DMS153 treated with DMSO at 0.1 percent for 48 hours (cell line): Measurements from ENCODE around the gene AMDHD2.

ENCODE experiments used
- DNase-seq: peaks from one replicate; lab custom pipeline; 2025; ENCODE audit not compliant: unreplicated experiment; lab: John Stamatoyannopoulos, UW

AMDHD2 gene

DNA sequence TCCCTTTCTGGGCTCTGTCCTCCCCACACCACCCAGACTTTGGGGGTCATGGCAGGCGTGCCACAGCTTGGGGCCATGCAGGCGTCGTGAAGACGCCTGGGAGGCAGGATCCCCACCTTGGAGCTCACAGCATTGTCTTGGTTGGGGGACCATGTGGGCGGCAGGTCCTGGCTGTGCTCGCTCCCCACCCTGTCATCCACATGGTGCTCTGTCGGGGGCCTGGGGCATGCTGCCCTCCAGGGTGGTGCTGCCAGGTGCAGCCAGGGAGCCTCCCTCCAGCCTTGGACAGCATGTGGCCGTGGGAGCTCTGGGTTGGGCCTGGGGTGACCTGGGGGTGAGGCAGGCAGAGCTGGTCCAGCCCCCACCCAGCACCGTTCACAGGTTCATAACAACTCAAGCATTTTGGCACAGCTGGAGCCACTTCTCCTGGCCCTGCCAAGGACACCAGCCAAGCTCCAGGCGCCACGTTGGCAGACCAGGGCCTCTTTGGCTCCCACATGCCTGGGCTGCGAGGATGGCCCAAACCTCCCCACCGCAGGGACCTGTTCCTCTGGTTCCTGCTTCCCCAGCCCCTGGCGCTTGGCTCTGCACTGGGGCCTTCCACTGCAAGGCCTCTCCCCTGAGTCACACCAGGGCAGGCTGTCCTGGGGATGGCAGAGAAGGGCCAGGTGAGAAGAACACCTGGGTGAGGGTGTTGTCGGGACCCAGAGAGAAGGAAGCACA lies 21.5 kb upstream of the AMDHD2 start:
- no peak for DNase-seq

DNA sequence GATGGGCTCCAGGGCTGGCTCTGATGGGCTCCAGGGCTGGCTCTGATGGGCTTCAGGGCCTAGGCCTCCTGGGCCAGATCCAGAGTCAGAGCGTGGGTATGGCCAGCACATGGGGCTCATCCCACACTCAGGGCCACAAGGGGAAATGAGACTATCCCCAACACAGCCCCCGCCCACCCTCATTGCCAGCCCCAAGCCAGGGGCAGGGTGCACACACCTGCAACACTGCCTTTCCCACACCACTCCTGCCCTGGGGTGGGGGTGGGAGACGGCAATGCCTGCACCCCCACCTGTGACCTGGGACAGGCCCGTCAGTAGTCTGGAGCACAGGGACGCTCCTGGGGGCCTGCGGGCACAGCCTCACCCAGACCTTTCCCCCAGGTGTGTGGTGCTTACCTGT lies 20.7 kb upstream of the AMDHD2 start:
- DNase-seq, result no peak

DNA sequence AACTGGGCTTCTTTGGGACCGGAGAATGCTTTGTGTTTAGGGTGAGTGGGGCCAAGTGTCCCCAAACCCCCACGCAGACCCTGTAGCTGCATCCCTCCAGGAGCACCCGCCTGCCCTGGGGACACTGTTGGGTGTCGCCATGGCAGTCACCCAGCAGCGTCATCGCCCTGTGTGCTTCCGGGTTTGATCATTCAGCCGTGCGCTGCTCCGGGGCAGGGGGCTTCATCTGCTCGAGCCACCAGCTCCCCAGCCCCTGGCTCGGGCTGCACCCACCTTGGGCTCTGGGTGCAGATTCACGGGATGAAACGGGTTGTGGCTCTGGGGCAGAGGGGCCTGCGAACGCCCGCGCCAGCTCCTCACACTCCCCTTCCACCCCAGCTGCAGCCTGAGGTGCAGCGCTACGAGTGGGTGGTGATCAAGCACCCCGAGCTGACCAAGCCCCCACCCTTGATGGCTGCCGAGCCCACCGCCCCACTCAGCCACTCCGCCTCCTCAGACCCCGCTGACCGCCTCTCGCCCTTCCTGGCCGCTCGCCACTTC lies 20.2 kb upstream of the AMDHD2 start:
- no peak for DNase-seq

DNA sequence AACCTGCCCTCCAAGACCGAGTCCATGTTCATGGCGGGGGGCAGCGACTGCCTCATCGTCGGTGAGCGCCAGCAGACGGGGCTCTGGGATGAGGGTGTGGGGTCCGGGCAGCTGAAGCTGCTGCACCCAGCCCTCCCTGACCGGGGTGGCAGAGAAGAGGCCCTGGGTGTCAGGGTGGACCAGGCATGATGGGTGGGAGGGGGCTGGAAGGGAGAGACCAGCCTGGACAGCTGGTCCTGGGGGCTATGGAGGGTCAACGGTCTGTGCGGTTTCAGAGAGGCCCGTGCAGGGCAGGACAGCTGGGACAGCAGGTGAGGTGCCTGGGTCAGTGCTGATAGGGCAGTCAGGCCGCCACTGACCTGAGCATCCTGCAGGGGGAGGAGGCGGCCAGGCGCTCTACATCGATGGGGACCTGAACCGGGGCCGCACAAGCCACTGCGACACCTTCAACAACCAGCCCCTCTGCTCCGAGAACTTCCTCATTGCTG lies 19.7 kb upstream of the AMDHD2 start:
- DNase-seq, result no peak

DNA sequence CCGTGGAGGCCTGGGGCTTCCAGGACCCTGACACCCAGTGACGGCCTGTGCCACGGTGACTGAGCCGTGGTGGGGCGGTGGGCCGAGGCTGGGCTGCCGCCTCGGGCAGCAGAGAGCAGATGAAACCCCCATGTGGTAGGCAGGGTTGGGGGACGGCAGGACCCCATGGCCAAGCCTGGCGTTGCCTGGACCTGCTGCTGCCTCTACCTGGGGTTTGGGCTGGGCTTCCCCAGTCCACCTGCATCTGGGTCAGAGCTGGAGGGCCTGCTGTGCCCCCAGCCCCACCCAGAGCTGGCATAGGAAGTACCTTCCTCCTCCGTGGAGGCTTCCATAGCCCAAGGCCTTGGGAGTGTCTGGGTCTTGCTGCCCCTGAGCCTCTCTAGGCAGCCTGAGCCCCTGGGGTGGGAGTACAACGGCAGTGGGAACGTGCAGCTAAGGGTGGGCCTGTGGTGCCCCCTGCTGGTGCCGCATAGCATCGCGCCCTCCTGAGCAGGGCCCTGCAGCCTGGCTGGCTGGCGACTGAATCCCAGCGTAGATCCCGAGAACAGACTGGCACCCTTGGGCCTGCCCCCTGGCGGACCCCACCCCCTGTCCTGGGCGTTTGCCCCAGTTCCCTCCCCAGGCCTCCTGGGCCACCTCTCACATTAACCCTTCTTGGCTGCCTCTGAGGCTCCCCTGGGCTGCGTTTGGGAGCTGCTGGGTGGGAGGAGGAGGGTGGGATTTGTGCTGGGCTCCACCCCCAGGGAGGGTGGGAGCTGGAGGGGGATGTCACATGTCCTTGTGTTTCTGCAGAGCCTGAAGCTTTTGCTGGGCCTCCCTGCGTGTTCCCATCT lies 19.0 kb upstream of the AMDHD2 start:
- peak; percentile 33 for DNase-seq

DNA sequence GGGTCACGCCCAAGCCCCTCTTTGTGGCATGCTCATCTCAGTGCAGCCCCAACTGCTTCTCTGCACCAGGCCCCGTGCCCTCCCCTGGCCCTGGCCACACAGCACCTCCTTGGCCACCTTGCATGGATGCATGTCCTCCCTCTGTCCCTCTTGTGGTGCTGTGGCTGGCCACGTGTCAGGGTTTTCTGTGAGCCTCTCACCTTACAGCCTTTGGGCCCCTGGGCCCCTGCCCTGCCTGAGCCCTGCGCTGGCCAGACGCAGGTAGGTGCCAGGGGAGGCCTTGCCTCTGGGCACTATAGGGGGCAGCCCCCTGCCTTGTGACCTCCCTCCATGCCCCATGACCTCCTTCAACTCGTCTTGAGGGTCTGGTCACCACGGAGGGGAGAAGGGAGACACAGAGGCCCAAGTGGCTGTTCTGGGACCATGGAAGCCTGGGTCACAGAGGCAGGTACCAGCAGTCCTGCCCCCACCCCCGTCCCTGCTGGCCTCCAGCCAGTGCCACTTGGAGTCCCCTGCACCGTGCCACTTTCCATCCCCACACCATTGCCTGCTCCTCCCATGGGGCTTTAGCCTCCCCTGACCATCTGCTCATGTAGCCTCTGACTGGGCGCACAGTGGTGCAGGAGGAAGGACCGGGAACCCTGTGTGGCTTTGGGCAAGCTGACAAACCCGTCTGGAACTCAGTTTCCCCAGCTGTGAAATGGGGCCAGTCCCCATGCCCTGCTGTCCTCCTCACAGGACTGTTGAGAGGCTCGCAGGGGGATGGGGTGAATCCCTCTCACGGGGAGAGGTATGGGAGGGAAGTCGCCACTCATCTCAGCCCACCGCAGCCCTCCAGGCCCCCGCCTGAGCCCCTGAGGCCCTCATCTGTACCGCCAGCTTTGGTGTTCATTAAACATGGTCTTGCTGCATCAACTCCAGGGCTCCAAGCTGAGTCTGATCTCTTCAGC lies 17.9 kb upstream of the AMDHD2 start:
- DNase-seq, result no peak

DNA sequence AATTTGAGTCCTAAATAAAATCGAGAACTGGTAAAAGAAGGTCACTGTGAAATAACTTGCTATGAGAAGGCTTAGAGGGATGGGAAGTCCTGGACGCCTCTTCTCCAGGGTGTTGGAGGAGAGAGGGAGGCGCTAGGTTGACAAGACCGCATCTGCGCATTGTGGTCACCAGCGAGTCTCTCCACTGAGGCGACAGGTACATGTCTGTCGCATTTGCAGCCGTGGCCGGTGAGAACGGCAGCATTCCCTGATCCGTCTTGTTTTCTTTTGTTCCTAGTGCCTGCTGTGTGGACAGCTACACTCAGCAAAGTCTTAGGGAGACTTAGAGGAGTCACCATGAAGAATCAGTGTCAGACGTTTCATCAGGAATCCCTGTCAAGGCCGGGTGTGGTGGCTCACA lies 14.5 kb upstream of the AMDHD2 start:
- DNase-seq, result no peak

DNA sequence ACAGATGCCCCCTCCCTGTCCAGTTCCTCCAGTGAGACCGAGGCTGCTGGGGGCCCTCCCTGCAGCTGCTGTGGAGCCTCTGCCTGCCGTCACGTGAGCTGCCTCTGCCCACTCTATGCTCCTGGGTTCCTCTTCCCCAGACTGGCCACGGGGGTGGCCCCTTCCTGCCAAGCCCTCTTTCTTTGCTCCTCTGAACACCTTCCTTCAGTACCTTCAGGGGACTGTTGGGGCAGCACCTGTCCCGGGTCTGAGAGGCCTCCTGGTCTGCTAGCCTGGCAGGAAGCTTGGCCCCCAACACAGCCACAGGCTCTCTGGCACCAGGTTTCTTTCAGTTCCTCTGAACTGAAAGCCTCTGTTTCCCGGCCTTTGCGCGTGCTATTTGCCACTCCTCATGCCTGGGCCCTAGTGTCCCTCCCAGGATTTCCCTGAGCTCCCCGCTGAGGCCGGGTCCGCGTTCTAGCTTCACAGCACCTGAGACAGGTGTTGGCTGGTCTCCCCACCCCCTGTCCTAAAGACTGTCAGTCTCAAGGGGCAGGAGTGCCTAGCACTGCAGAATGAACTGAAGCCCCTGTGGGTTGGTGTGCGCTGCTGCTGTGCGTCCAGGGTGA lies 13.0 kb upstream of the AMDHD2 start:
- DNase-seq, result no peak

DNA sequence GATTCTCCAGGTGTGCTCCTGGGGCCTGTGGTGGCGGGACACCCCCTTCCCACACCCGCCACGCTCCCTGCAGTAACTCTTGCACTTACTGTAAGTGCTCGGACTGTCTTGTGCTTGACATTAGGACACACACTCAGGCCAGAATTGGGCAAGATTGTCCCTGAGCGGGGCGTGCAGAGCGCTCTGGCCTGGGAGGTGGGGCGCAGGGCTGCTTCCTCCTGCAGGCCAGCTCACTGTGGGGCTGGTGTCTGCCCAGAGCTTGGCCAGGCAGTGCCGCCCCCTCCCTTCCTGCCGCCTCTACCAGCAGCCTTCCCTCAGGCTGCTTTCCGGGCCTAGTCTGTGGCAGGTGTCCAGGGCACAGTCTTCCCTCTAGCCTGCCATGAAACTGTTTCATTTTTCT lies 12.5 kb upstream of the AMDHD2 start:
- no peak for DNase-seq

DNA sequence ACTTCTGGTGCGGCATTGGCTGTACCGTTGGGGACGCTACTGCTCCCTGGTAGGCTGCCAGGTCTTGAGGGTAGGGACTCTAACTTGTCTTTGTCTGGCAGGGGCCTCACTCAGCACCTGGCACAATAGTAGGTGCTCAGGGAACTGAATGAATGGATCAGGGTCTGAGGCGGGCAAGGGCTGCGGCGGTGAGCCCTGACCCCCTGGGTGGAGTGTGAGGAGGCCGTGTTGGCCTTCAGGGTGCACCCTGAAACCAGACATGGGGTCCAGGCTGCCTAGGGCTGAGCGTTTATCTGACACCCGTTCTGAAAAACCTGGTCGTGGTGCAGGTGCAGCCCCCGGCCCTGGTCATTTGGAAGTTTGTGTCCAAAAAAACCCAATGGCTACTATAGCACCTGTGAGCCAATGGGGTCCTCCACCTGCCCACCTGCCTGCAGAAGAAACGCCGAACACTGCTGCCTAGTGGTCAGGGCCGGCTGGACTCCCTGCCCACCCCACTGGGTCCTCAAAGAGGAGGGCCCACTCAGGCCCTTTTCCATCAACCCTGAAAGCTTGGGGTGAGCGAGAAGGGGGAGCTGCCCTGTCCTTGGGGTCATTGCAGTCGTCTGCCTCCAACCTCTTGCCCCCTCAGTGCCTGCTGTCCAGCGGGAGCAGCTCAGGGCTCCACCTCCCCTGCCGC lies 11.3 kb upstream of the AMDHD2 start:
- DNase-seq, result no peak

DNA sequence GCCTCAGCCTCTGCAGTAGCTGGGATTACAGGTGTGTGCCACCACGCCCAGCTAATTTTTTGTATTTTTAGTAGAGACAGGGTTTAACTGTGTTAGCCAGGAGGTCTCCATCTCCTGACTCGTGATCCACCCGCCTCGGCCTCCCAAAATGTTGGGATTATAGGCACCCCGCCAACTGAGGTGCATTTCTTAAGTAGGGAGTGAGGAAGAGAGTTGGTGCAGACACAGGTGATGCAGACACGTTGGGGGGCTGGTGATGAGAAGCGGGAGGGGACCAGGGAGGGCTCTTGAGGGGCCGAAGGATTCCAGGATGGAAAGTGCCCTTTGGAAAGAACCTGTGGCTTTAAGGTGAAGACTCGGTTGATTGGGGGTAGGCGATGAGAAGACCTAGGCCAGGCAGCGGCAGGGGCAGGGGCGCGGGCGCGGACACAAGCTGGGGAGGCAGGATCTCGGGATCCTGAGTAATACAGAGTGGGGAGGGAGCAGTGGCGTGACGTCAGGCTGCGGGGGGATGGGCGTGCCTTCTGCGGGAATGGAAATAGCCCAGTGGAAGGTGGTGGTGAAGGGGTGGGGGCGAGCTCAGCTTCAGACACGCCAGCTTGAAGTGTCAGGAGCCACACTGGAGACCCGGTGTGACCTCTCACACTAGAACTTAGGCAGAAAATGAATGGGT lies 8.9 kb upstream of the AMDHD2 start:
- DNase-seq, result no peak

DNA sequence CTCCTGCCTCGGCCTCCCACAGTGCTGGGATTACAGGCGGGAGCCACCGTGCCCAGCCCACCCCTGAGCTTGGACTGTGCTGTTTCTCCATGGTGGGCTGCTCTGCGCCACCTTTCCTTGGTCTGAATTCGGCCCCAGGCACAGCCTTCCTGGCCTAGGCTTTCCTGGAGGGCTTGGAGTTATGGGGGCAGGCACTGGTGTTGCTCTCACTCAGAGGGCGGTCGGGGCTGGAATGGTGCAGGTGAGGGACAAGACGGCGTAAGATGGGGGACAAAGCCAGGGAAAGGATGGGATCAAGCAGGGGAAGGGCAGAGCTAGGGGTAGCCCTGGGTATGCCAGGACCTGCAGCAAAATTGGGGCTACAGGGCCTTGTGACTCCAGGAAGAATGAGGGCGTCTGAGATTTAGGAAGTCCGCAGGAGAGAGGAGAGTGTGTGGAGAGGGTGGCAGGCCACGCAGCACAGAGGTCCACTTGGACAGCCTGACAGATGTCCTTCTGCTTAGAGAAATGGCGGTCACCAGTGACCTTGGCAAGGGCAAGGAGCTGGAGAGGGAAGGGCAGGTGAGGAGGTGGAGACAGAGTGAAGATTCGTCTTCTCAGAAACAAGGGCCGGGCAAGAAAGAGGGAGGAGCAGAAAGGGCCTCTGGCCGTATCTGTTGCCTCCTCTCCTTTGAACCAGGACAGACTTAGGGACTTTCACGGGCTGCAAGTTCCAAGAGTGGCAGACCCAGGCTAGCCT lies 8.0 kb upstream of the AMDHD2 start:
- DNase-seq, result no peak

DNA sequence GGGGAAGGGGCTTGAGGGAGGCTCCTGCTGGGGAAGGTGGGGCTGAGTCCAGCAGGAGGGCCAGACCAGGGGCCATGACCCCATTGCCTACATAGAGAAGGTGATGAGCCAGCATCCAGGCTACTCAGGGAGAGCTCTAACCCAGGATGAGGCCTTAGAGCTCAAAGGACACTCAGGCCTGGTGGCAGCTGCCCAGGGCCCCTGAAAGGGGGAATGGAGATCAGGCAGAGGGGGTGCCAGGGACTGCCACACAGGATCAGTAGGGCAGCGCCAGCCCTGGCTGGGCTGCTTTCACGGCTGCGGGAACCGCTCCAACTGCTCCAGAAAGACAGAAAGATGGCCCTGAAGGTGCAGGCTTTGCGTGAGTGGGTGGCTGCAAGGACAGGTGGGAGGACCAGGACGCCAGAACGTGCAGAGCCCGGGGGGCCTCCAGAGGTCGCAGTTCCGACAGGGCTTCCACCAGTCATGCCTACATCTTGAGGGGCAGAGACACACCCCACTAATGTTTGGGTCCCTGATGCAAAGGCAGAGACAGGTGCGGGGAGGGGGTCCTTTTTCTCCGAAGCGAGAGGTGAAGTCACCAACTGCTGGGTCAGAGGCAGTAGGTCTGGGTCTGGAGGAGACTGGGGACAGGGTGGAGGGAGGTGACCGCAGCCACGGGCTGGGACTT lies 7.3 kb upstream of the AMDHD2 start:
- DNase-seq, result no peak

DNA sequence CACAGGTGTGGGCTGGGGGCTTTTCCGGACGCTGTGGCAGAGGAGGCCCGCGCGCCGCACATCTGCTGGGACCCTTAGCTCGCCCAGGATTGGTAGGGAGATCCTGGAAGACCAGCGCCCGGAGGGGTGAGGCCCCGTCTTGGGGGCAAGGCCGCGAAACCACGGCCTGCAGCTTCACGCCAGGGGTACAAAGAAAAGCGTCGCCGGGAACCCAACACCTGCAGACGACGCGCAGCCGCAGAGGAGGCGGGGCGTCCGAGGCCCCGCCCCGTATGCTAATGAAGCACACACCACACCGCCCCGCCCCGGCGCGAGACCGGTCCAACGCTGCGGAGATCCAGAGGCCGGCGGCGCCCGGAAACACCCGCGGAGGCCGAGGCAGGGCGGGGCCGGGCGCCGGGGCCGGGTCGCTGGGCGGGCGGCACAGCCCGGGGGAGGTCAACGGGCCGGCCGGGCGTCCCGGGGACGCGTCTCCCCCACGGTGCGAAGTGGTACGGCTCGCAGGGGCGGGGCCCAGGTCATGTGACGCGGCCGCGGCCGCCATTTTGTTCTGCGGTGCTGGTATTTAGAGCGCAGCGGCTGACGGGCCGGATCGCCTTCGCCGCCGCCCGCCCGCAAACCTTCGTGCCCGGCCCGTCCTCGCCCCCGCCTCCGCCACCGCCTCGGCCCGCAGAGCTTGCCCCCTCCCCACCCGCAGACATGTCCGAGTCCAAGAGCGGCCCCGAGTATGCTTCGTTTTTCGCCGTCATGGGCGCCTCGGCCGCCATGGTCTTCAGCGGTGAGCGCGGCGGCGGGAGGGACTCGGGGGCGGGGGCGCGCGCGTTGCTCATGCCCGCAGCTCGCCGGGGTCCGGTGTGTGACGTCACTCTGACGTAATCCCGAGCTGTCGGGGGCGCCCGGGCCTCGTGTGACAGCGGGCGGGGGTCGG lies 6.5 kb upstream of the AMDHD2 start, which contains the start of gene ATP6V0C:
ATP6V0C (plus strand) TSS at position 548 of the 928 bp plus-strand sequence; CDS start at position 700, 152 bp downstream.
- DNase-seq, result peak; percentile 77

DNA sequence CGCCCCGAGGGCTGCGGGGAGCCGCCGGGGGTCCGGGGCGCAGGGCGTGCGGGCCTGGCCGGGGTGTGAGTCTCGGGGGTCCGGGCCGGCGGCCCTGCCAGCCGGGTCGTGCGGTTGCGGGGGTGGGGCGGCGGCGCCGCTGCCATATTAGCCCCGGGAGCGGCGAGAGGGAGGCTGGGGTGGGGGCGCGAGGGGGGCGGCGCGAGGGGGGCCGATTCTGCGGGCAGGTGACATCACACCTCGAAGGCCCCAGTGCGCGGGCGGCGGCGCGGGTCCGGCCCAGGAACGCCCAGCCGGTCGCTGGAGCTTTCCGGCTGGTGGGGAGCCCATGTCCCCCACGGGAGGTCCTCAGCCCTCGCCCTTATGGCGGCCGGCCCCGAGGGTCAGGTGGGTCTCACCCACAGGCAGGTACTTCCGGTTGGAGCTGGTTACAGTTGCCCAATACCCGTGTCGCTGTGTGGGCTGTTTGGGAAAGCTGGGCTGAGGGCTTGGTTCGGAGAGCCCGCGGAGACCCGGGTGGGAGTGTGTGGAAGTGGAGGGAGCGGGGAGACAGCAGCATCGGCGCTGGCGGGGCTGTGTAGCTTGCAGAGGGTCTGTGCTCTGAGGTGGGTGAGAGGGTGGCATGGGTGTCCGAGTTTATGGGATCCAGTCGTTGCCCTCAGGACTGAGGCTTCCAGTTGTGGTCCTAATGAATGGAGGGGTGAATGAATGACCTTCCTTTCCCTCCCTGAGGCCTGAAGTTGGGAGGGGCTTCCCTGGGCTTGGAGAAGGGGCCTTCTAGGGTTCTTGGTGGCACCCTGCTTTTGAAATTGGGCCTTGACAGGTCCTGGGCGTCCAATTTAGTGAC lies 5.6 kb upstream of the AMDHD2 start:
- DNase-seq, result no peak
